Upper lobe of left lung (tissue), 6 donors: ENCODE data around the gene MST1R. TPM values are rescaled to one million over a fixed set of nuclear protein-coding genes. Genes with fewer than 3 reads are reported as not detected.

ENCODE experiments used
- ATAC-seq, 2 donors: fragments of 200-7000 bp; cut with Tn5 transposase; one replicate each; pipeline ENCODE4 v1.9.1; 2022; ENCODE audit warnings: mild to moderate bottlenecking in 2 of 2, moderate library complexity in 2 of 2; ENCODE audit not compliant: low FRiP score in 2 of 2
- DNase-seq, 2 donors: peaks; one replicate each; pipeline ENCODE4 v3.0.0-alpha.2; 2019 to 2020
- H3K27ac ChIP-seq, 4 donors: fragments of 200-600 bp; sonication (generic); one replicate each; pipeline ENCODE4 v1.5.1; 2016 to 2019
- H3K27me3 ChIP-seq, 4 donors: fragments of 200-600 bp; sonication (generic); one replicate each; pipeline ENCODE4 v1.5.1; 2017 to 2019
- H3K36me3 ChIP-seq, 4 donors: fragments of 200-600 bp; sonication (generic); one replicate each; pipeline ENCODE4 v1.5.1; 2016 to 2019
- H3K4me1 ChIP-seq, 4 donors: fragments of 200-600 bp; sonication (generic); one replicate each; pipeline ENCODE4 v1.5.1; 2018 to 2019
- H3K4me3 ChIP-seq, 4 donors: fragments of 200-600 bp; sonication (generic); one replicate each; pipeline ENCODE4 v1.5.1; 2017 to 2019; ENCODE audit warnings: mild to moderate bottlenecking in 2 of 4, moderate library complexity in 1 of 4
- H3K9me3 ChIP-seq, 4 donors: fragments of 200-600 bp; sonication (generic); one replicate each; pipeline ENCODE4 v1.5.1; 2018 to 2019
- EP300 ChIP-seq, 4 donors: sonication (generic); formaldehyde crosslinking; IDR thresholded peaks; one replicate each; pipeline ENCODE4 v1.5.1; 2017; ENCODE audit warnings: antibody characterized with exemption in 4 of 4, control low read depth in 2 of 4
- POLR2A ChIP-seq, 4 donors: fragments of 450-650 bp; IDR thresholded peaks; one replicate each; pipeline ENCODE4 v1.5.1; 2016 to 2017; ENCODE audit warnings: antibody characterized with exemption in 4 of 4, mild to moderate bottlenecking in 2 of 4
- WGBS, 2 donors: methylation state at CpG; one replicate each; pipeline ENCODE4 v1.1.5; 2017 to 2018; 5-methylcytosine and 5-hydroxymethylcytosine counted together
- small RNA-seq, 4 donors: library from RNA; depleted of rRNA; stranded (forward); fragments of <200 nt; gene quantifications; one replicate each; pipeline ENCODE3, GENCODE V24; 2016
- total RNA-seq, 6 donors: library from RNA; depleted of rRNA in 4 of 6; stranded (reverse); fragments of >200 nt in 4 of 6; gene quantifications; one replicate each; pipeline versions ENCODE4 v1.1.0 to v1.2.1, GENCODE V29; 2016 to 2021
- TF ChIP-seq, protein P1 (sequence below), 6 experiments: fragments of 450-650 bp in 4 of 6; fragments of 200-600 bp in 2 of 6; sonication (generic) in 2 of 6; IDR thresholded peaks; one replicate each; pipeline ENCODE4 v1.5.1; 2016 to 2019; ENCODE audit warnings: antibody characterized with exemption in 6 of 6
- donor health status: DM: no; HTN: no; CAD: no; lungs with moderate emphysema.
- donor health status: DM: no; HTN: yes; CAD: no; lungs with severe emphysema.

The MST1R gene
- total RNA-seq, 6 donors from 2014 or later: 24.5 to 97.4 (median 36.4) TPM

DNA sequence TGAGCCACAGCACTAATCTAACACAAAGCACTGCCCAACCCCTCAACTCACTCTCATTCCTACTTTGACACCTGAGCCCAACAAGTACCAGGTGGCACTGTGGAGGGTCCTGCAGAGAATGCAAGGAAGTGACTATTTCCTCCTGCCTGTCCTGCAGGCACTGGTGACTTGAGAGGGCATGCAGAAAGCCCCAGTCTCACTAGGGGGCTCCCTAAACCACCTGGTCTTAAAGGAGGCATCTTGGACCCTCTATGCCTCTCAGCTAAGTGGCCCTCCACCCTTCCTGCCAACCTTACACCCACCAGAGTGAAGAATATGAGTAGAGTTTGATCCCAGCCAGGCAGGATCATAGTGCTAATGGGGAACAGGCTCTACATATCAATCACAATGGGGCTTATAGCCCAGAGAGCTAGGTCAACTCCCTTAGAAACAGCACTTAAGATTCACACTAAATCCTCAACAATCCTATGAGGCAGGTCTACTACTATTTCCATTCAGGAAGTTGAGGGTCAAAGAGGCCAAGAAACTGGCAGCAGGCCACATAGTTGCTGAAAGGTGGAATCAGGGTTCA lies 62.5 kb downstream of the MST1R start:
- TF ChIP-seq POLR2A (IDR thresholded peaks at IDR 0.05): no peak
- TF ChIP-seq, protein P1, sequence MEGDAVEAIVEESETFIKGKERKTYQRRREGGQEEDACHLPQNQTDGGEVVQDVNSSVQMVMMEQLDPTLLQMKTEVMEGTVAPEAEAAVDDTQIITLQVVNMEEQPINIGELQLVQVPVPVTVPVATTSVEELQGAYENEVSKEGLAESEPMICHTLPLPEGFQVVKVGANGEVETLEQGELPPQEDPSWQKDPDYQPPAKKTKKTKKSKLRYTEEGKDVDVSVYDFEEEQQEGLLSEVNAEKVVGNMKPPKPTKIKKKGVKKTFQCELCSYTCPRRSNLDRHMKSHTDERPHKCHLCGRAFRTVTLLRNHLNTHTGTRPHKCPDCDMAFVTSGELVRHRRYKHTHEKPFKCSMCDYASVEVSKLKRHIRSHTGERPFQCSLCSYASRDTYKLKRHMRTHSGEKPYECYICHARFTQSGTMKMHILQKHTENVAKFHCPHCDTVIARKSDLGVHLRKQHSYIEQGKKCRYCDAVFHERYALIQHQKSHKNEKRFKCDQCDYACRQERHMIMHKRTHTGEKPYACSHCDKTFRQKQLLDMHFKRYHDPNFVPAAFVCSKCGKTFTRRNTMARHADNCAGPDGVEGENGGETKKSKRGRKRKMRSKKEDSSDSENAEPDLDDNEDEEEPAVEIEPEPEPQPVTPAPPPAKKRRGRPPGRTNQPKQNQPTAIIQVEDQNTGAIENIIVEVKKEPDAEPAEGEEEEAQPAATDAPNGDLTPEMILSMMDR (IDR thresholded peaks at IDR 0.05): peak in 1 of 6 experiments; percentile 13
- H3K27ac ChIP-seq: no peak overlapping the region
- no peak for DNase-seq

DNA sequence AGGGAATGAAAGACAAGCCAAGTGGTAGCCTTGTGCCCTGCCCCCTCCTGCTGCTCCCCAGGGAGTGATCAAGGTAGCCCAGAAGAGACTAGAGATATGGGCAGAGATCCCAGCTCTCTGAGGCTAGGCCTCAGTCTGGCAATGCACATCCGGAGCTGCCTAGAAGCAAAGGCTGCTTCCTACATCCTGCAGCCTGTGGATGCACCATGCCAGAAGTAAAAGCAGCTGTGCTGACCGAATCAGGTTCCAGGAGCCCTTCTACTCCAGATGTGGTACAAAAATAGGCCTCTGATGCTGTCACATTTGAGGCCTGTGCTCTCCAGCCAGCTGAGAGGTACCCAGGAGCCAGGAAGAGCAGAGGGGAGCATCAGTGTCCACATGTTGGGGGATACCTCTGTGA lies 63.3 kb downstream of the MST1R start:
- WGBS, 2 donors: 49 to 69% methylated on average over 2 of the region's 2 CpGs
- H3K9me3 ChIP-seq: no peaks in the 10 kb centered on the region
- H3K4me1 ChIP-seq: peaks cover 6 to 13% (median 8%) of the 10 kb centered on the region in 4 donors
- no peak for ATAC-seq
- no peak for DNase-seq
- no peak for TF ChIP-seq POLR2A (IDR thresholded peaks at IDR 0.05)
- TF ChIP-seq, protein P1 (IDR thresholded peaks at IDR 0.05): no peak
- H3K36me3 ChIP-seq: no peaks in the 10 kb centered on the region
- no peak overlapping the region for H3K27ac ChIP-seq
- H3K27me3 ChIP-seq: no peaks in the 10 kb centered on the region
- no peak overlapping the region for H3K4me3 ChIP-seq

More for the DNA sequence above, 62.5 kb downstream of the MST1R start:
- no peak for ATAC-seq
- Histone ChIP-seq H3K27me3 (no peaks in the 10 kb centered on the region), H3K36me3 (no peaks in the 10 kb centered on the region), H3K4me3 (no peak overlapping the region), H3K9me3 (no peaks in the 10 kb centered on the region), H3K4me1 (peaks cover 6 to 13% (median 8%) of the 10 kb centered on the region in 4 donors)

DNA sequence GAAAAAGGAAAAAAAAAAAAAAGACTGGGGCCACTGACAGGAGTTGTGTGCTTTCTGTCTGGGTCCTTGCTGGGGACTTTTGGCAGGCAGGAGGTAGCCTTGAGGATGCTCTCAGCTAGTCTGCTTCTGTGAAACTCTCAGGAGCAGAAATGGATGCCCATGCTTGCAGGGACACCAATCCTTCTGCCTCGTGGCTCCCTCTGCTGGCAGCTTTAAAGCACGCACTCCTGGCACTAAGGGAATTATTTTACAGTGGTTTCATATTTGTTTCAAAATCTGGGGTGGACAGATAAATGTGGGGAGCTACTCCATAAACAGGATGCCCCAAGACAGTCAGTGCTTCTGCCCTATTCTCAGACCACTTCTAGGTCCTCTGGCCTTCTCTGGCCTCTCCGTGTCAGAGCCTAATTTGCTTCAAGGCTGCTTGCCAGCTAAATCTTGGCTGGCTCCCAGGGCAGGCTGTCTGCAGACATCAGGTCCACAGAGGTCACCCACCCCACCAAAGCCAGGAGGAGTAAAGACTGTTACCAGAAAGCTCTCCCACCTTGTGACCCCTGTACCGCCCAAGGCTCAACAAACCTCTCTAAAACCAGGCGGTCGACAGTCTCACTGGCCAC lies 64.4 kb downstream of the MST1R start:
- H3K27me3 ChIP-seq: no peaks in the 10 kb centered on the region
- 31 to 32% methylated on average over 6 of the region's 6 CpGs for WGBS, 2 donors
- DNase-seq: peak in 1 of 2 donors; percentile 83
- H3K27ac ChIP-seq: peak overlapping the region in 2 of 4 donors; percentile 23 to 24
- H3K4me1 ChIP-seq: peaks cover 6 to 13% (median 8%) of the 10 kb centered on the region in 4 donors
- ATAC-seq: peak; percentile 82 to 93
- TF ChIP-seq, protein P1 (IDR thresholded peaks at IDR 0.05): peak; percentile 79 to 90 (median 88)
- no peak for TF ChIP-seq EP300 (IDR thresholded peaks at IDR 0.05)
- no peaks in the 10 kb centered on the region for H3K9me3 ChIP-seq
- H3K36me3 ChIP-seq: no peaks in the 10 kb centered on the region
- no peak overlapping the region for H3K4me3 ChIP-seq

Small RNA genes within 50 kb of the gene (small RNA-seq; reads per million reads assigned to genes)
- gene RN7SL217P: 0 reads per million in 4 donors

Other genes starting within 250 kb of the MST1R start
- gene APEH, start 229.5 kb downstream of the MST1R start, total RNA-seq: 100 to 1,000 TPM in 1 of 6 donors, 10 to 100 TPM in 5; 54.7 to 104 (median 92.8) TPM
- 10 to 100 TPM in 5 of 6 donors, 1 to 10 TPM in 1; 8.9 to 58.7 (median 18.1) TPM for gene MST1, start 214.4 kb downstream of the MST1R start, total RNA-seq
- 10 to 100 TPM; 14.2 to 71.2 (median 42.2) TPM for gene RNF123, start 214.3 kb downstream of the MST1R start, total RNA-seq
- 1 to 10 TPM in 4 of 6 donors, under 1 TPM in 2; 0.13 to 3.2 (median 1.9) TPM for gene AMIGO3, start 184.2 kb downstream of the MST1R start, total RNA-seq
- gene GMPPB, start 179.9 kb downstream of the MST1R start, total RNA-seq: 10 to 100 TPM; 17.8 to 45.8 (median 41.3) TPM
- gene IP6K1, start 117.3 kb downstream of the MST1R start, total RNA-seq: 10 to 100 TPM; 42.0 to 63.9 (median 49.7) TPM
- 10 to 100 TPM in 1 of 6 donors, 1 to 10 TPM in 4, under 1 TPM in 1; 0.66 to 21.9 (median 7.0) TPM for gene CDHR4, start 104.0 kb downstream of the MST1R start, total RNA-seq
- gene INKA1, start 100.6 kb downstream of the MST1R start, total RNA-seq: 10 to 100 TPM in 2 of 6 donors, 1 to 10 TPM in 4; 5.0 to 13.6 (median 7.4) TPM
- gene UBA7, start 89.9 kb downstream of the MST1R start, total RNA-seq: 100 to 1,000 TPM in 4 of 6 donors, 10 to 100 TPM in 2; 58.8 to 330 (median 118) TPM
- 1 to 10 TPM; 1.4 to 9.4 (median 3.5) TPM for gene TRAIP, start 47.3 kb downstream of the MST1R start, total RNA-seq
- under 1 TPM in 1 of 6 donors, not detected in 5; 0.43 TPM for gene CAMKV, start 34.0 kb downstream of the MST1R start, total RNA-seq
- gene MON1A, start 25.9 kb upstream of the MST1R start, total RNA-seq: 10 to 100 TPM in 5 of 6 donors, 1 to 10 TPM in 1; 8.0 to 28.3 (median 15.0) TPM
- gene RBM6, start 36.3 kb upstream of the MST1R start, total RNA-seq: 100 to 1,000 TPM in 3 of 6 donors, 10 to 100 TPM in 3; 67.9 to 380 (median 123) TPM
- gene RBM5, start 185.0 kb upstream of the MST1R start, total RNA-seq: 100 to 1,000 TPM; 130 to 713 (median 189) TPM